ENCODE measurements around the gene FNBP1. TPM values are rescaled to one million over a fixed set of nuclear protein-coding genes. Genes with fewer than 3 reads are reported as not detected.

The FNBP1 gene
- total and polyA plus RNA-seq, 2 donors (not counting 1 experiment from before 2014, with no cell fraction given) = 42.9 to 318 TPM

DNA sequence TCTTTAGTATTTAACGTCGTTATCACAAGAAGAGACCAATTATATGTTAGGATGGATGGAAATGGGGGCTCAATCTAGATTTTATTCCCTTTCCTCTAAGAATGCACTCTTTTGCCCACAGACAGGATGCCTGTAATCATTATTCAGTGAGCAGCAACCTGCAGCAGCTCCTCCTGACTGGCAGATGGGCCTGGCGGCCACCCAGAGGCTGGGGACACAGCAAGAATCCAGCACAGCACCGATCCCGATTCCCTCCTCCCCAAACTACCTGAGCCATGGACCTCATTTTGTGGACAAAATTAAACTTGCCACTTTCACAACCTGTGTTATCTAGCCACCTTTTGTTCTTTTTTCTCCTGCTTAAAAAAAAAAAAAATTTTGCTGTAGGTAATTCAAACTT, 106.8 kb downstream of the FNBP1 start:
- Histone ChIP-seq H3K27me3 (replicated peaks in 1 of 4; ENCODE audit: control extremely low read depth in 1 of 4, control insufficient read depth in 3 of 4, insufficient read depth in 4 of 4, low read length in 3 of 4) (no peaks in the 10 kb centered on the region), H2AFZ (ENCODE audit: insufficient read depth, low read depth, low read length, poor library complexity, severe bottlenecking) (no peak overlapping the region), H3K79me2 (ENCODE audit: control insufficient read depth, insufficient read depth, low read length) (peaks cover 73% of the 10 kb centered on the region), H3K4me2 (replicated peaks; ENCODE audit: low read depth, low read length, poor library complexity, severe bottlenecking) (no peak overlapping the region), H3K36me3 (replicated peaks in 1 of 2; ENCODE audit: control extremely low read depth in 1 of 2, control insufficient read depth in 1 of 2, extremely low read depth in 1 of 2, insufficient read depth in 2 of 2, low read length in 1 of 2) (peaks cover 0 to 20% of the 10 kb centered on the region in 2 experiments), H3K27ac (ENCODE audit: low read length in 2 of 2) (peak overlapping the region in 1 of 2 donors; percentile 28), H3K4me1 (ENCODE audit: control insufficient read depth in 2 of 2, insufficient read depth in 2 of 2, low read length in 2 of 2) (peaks cover 14 to 31% of the 10 kb centered on the region in 2 donors), H3K9ac (ENCODE audit: low read length) (no peak overlapping the region), H4K20me1 (ENCODE audit: control insufficient read depth, insufficient read depth, low read length, poor library complexity, severe bottlenecking) (peaks cover 8% of the 10 kb centered on the region), H3K9me3 (ENCODE audit: control extremely low read depth in 1 of 3, control insufficient read depth in 2 of 3, insufficient read depth in 1 of 3, low read length in 2 of 3) (peaks cover 0 to 4% (median 0%) of the 10 kb centered on the region in 3 donors), H3K4me3 (ENCODE audit: control extremely low read depth in 1 of 5, extremely low read depth in 1 of 5, insufficient read depth in 1 of 5, low read depth in 2 of 5, low read length in 4 of 5) (no peak overlapping the region)
- no peak for ATAC-seq (ENCODE audit: low read depth)
- WGBS (ENCODE audit: insufficient coverage) = 100% methylated on average over 3 of the region's 5 CpGs
- Mint-ChIP-seq H3K4me1 (peaks cover 39% of the 10 kb centered on the region), H3K27ac (no peak overlapping the region), H3K27me3 (no peaks in the 10 kb centered on the region), H3K9me3 (ENCODE audit: insufficient read depth) (no peaks in the 10 kb centered on the region), H3K4me3 (no peak overlapping the region)
- ChIA-PET CTCF (interaction anchor here (0.7 to 1.7 kb wide), 2 partner anchors 51 to 104 kb away, joined by 3 to 6 read pairs; no protein-coding TSS in a partner anchor), POLR2A (interaction anchor here (0.6 kb wide), 1 partner anchor 932 kb away, joined by 3 read pairs; no protein-coding TSS in a partner anchor)
- intact Hi-C loops (cut with micrococcal nuclease) = no loop called here
- DNase-seq = no peak
- TF ChIP-seq EZH2 (IDR thresholded peaks at IDR 0.05; ENCODE audit: borderline replicate concordance, insufficient read depth, low read depth, low read length, poor library complexity, severe bottlenecking) = no peak
- TF ChIP-seq, protein P1, sequence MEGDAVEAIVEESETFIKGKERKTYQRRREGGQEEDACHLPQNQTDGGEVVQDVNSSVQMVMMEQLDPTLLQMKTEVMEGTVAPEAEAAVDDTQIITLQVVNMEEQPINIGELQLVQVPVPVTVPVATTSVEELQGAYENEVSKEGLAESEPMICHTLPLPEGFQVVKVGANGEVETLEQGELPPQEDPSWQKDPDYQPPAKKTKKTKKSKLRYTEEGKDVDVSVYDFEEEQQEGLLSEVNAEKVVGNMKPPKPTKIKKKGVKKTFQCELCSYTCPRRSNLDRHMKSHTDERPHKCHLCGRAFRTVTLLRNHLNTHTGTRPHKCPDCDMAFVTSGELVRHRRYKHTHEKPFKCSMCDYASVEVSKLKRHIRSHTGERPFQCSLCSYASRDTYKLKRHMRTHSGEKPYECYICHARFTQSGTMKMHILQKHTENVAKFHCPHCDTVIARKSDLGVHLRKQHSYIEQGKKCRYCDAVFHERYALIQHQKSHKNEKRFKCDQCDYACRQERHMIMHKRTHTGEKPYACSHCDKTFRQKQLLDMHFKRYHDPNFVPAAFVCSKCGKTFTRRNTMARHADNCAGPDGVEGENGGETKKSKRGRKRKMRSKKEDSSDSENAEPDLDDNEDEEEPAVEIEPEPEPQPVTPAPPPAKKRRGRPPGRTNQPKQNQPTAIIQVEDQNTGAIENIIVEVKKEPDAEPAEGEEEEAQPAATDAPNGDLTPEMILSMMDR (IDR thresholded peaks at IDR 0.05) = no peak

DNA sequence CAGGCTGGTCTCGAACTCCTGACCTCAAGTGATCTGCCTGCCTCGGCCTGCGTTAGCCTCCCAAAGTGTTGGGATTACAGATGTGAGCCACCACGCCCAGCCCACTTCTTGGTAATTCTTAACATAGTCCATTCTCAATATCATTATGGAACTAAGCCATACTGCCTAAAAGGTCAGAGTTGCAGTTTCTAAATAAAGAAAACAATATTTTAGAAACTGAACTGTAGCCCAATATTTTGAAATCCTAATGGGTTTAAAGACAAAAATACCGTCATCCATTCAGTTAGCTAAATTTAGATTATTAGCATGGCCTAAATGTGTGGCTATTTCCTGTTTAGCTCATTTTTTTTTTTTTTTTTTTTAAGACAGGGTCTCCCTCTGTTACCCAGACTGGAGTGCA, 108.2 kb downstream of the FNBP1 start:
- no peak for DNase-seq
- Histone ChIP-seq H3K27me3 (replicated peaks in 1 of 4; ENCODE audit: control extremely low read depth in 1 of 4, control insufficient read depth in 3 of 4, insufficient read depth in 4 of 4, low read length in 3 of 4) (no peaks in the 10 kb centered on the region), H3K79me2 (ENCODE audit: control insufficient read depth, insufficient read depth, low read length) (peaks cover 74% of the 10 kb centered on the region), H3K9ac (ENCODE audit: low read length) (no peak overlapping the region), H3K4me3 (ENCODE audit: control extremely low read depth in 1 of 5, extremely low read depth in 1 of 5, insufficient read depth in 1 of 5, low read depth in 2 of 5, low read length in 4 of 5) (no peak overlapping the region), H3K4me2 (replicated peaks; ENCODE audit: low read depth, low read length, poor library complexity, severe bottlenecking) (no peak overlapping the region), H2AFZ (ENCODE audit: insufficient read depth, low read depth, low read length, poor library complexity, severe bottlenecking) (no peak overlapping the region), H3K27ac (ENCODE audit: low read length in 2 of 2) (peak overlapping the region; percentile 3 to 63), H3K9me3 (ENCODE audit: control extremely low read depth in 1 of 3, control insufficient read depth in 2 of 3, insufficient read depth in 1 of 3, low read length in 2 of 3) (no peaks in the 10 kb centered on the region), H4K20me1 (ENCODE audit: control insufficient read depth, insufficient read depth, low read length, poor library complexity, severe bottlenecking) (peaks cover 8% of the 10 kb centered on the region), H3K36me3 (replicated peaks in 1 of 2; ENCODE audit: control extremely low read depth in 1 of 2, control insufficient read depth in 1 of 2, extremely low read depth in 1 of 2, insufficient read depth in 2 of 2, low read length in 1 of 2) (peaks cover 0 to 18% of the 10 kb centered on the region in 2 experiments), H3K4me1 (ENCODE audit: control insufficient read depth in 2 of 2, insufficient read depth in 2 of 2, low read length in 2 of 2) (peaks cover 14 to 31% of the 10 kb centered on the region in 2 donors)
- no peak overlapping the region for H3K4me3 Mint-ChIP-seq
- CTCF ChIA-PET = interaction anchor here (1.6 to 2.3 kb wide), 3 partner anchors 10 to 173 kb away, joined by 3 to 7 read pairs (median 6); no protein-coding TSS in a partner anchor
- H3K27me3 Mint-ChIP-seq = no peaks in the 10 kb centered on the region
- ATAC-seq (ENCODE audit: low read depth) = no peak
- TF ChIP-seq, protein P1 (IDR thresholded peaks at IDR 0.05) = no peak
- no peak for TF ChIP-seq EZH2 (IDR thresholded peaks at IDR 0.05; ENCODE audit: borderline replicate concordance, insufficient read depth, low read depth, low read length, poor library complexity, severe bottlenecking)
- intact Hi-C loops (cut with micrococcal nuclease) = loop anchor here (5.0 kb wide), 1 partner anchor 47 kb away; no protein-coding TSS in a partner anchor
- peaks cover 37% of the 10 kb centered on the region for H3K4me1 Mint-ChIP-seq
- POLR2A ChIA-PET = interaction anchor here (0.6 to 0.7 kb wide), 2 partner anchors 17 to 58 kb away, joined by 3 read pairs; no protein-coding TSS in a partner anchor
- no peaks in the 10 kb centered on the region for H3K9me3 Mint-ChIP-seq (ENCODE audit: insufficient read depth)
- no CpG with 5 or more reads among the region's 5 CpGs for WGBS (ENCODE audit: insufficient coverage)
- H3K27ac Mint-ChIP-seq = peak overlapping the region; percentile 77

All from B cell (primary cell).